Urothelium cell line (cell line): ENCODE measurements around the gene PIGH.
"Not testable (repeated sequence)": the region's sequence is repeated elsewhere in the genome, so short reads cannot be mapped to it uniquely, and the experiment has no call there.

Experiments
- DNase-seq: peaks from one replicate; pipeline ENCODE4 v3.0.0; 2011; ENCODE audit warnings: low spot score, mixed read lengths
- FAIRE-seq: peaks from 2 replicates; lab custom pipeline; 2011; peaks lifted over from hg19 to GRCh38; lab: Jason Lieb, UNC

Gene PIGH

DNA sequence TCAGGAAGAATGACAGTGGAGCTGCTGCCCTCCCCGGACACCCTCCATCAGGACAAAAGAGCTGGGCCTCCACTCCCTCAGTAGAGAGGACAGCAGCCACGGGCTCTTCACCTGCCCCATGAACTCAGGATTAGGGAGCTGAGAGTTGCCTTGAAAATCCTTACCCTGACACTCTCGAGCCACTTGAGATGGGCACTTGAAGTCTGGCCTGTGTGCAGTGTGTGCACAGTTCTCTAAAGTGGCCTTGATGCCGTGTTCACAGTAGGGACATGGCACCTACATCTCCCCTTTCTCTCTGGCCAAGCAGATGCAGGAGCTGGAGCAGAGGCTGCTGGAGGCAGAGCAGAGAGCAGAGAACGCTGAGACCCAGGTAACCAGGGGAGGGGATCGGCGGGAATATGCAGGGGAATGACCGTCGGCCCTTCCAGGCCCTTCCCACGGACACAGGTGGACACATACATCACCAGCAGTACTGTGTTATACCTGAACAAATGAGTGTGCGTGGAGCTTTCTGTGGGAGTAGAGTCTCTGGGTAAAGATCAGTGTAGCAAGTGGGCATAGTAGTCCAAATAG lies 44.5 kb downstream of the PIGH start:
- DNase-seq = no peak
- peak; percentile 95 for FAIRE-seq

DNA sequence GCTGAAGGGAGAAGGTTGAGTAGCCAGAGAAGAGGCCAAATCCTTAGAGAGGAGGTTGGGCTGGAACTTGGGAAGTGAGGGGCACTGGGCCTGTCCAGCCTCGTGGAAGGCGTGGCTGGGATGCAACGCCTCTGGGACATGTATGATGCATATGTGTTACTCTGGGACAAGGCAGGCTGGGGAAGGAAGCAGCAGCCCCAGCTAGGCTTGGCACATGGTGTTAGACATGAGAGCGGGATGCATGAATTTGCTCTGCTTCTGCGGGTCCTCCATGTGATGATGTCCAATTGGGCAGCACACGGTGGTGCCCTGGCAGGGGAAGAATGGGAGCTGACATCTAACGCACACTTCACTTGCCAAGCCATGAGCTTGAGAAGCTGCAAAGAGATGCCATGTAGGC lies 45.7 kb downstream of the PIGH start:
- no peak for DNase-seq
- FAIRE-seq = peak; percentile 98

DNA sequence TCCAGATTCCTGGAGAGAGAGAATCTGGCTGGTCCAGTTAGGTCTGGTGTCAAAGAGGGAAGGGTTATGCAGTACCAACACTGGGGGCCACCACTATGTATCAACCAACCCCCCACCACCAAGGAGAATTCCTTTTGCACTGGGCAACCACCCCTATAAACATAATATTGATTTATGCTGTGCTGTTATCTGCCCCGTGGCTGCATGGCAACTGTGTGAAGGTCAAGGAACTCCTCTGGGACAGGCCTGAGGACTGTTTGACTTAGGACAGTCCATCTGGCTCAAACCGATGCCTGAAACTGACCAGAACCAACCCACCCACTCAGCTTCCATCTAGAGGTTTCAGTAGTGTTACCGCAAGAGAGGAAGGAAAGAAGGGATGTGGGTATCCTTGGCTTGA lies 46.5 kb downstream of the PIGH start:
- FAIRE-seq = peak; percentile 86
- DNase-seq = no peak

DNA sequence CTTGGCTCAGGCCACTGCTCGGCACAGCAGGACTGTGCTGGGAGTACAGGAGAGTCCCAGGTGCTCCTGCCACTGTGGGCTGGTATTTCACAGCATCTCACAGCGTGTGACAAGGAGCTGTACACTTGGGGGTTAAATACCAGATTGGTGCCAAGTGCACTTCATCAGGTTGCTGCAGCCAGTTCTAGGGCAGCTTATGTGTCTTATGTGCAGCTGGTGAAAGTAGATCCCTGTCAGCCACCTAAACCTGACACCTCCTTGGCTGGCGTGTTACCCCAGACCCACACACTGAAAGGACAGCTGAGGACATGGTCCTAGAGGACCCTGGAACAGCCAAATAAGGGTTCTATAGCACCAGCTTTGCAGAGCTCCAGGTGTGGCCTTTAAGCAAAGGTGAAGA lies 48.1 kb downstream of the PIGH start:
- no peak for DNase-seq
- FAIRE-seq = peak; percentile 77

DNA sequence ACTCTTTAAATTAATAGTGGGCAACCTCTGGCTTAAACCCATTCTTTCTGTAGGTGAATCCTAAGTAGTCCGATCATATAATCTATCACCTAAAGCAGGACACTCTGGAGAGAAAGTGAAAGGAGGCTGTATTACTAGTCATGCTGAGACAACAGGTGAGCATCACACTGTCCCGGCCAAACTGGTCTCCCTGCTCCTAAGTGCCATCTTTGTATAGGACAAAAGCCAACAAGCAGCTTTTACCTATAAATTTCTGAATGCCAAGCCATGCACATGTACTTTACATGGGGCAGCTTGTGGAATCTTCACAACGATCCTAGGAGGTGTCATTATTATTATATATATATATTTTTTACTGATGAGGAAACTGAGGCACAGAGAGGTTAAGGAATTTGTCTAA lies 48.9 kb downstream of the PIGH start:
- DNase-seq = no peak
- FAIRE-seq = no peak

DNA sequence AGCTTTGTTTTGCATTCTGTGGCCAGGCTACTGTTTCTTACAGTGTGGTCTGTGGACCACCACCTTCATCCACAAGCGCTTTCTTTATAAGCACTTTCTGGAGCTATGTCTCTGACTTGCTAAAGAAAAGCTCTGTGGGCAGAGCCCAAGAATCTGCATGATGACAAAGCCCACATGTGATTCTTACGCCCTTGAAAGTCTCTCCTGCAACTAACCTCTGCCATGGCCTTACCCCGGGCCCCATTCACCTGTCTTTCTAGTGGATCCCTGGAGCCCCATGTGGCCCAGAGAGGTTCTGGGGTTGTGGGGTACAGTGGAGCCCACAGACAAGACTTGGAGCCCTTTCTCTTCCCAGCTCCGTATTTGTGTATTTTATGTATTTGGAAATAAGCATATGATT lies 50.3 kb downstream of the PIGH start:
- no peak for DNase-seq
- FAIRE-seq = no peak

DNA sequence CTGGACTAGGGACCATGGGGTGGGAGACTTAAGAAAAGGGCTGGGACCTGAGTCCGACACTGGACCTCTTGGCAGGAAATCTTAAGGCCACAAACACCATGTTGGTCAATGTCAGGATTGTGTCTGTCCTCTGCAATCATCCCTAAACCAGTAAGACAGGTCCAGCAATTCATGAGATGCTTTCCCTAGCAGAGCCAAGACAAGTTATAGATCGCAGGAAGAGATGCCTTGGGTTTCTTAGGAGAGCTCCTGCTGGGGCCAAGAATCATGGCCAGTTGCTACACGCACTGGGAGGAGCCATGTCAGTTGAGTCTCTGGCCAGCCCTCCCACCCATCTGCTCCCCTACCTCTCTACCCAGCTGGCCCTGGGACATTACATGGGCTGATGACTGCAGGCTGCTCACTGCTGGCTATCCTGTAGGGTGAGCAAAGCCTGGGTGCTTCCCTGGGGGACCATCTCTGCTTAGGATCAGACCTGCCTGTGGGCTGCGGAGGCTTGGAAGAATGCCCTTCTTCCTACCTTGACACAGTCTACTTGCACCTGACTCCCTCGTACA lies 52.8 kb downstream of the PIGH start:
- peak; percentile 92 for FAIRE-seq

DNA sequence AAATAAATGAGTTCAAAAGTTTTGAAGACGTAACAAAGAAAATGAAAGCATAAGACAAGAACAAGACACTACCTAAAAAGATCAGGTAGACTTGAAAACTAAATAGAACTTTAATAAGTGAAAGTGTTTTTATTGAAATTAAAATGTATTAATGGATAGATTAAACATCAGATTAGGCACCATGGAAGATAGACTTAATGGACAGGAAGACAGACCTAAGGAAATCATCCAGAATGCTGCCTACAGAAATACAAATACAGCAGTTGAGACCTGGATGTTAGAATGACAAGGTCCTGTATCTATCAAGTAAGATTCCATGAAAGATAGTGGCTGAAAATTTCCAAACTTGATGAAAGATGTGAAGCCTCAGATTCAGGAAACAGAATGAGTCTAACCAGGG lies 55.5 kb downstream of the PIGH start:
- no peak for DNase-seq
- FAIRE-seq = peak; percentile 81

More for the DNA sequence above, 52.8 kb downstream of the PIGH start:
- no peak for DNase-seq

DNA sequence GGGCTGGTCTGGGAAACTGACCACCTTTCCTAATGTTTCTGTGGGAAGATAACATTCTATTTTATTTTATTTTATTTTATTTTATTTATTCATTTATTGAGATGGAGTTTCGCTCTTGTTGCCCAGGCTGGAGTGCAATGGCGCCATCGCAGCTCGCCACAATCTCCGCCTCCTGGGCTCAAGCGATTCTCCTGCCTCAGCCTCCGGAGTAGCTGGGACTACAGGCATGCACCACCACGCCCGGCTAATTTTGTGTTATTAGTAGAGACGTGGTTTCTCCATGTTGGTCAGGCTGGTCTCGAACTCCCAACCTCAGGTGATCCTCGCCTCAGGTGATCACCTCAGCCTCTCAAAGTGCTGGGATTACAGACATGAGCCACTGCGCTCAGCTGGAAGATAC lies 57.4 kb downstream of the PIGH start:
- not testable (repeated sequence) for DNase-seq, FAIRE-seq

DNA sequence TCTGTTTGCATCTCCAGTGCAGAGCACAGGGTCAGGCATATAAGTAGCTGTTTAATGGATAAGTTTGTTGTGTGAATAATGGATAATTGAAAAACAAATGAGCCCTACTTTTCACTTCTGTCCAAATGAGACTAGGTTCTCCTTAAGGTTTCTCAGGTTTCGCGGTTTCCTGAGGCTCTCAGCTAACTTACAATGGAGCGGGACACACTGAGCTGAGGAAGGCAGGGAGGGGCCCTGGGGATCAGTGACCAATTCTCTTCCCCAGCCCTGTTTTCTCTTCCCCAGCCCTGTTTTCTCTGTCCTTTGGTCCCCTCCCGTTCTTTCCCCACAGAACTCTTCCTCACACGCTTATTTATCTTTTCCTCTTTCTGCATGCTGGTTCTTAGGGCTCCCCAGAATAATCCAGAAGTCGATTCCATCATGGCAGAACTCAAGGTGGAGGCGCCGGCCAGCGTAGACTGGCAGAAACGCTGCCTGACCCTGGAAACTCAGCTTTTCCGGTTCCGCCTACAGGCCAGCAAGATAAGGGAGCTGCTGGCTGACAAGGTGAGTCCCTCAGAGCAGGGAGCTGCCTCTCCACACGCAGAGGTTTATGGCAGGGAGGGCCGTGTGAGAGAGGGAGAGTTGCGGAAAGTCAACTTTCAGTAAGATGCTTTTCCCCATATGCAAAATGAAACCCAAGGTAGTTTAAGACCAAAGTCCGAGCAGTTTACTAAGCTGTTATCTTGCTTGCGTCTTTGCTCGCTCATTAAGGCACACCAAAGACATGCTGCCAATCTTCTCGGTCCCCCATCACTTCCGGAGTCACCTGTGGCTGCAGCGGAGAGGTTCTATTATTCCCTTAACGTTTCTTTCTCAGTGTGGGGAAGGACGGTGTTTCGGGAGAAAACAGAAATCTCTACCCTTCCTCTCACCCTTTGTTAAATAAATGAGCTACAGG lies 58.4 kb downstream of the PIGH start:
- peak; percentile 20 for FAIRE-seq

More for the DNA sequence above, 58.4 kb downstream of the PIGH start:
- no peak for DNase-seq
